Stimulated activated CD8-positive, alpha-beta memory T cell treated with anti-CD3 and anti-CD28 coated beads, Interleukin-2, amount 100 ng/mL, for 1 hour (primary cell): ENCODE measurements around the gene PSMC3IP.
A peak's percentile ranks its signal among the peaks of the same experiment; 100 is the strongest.

Experiments
- DNase-seq, 2 donors: peaks; one replicate each; pipeline ENCODE4 v3.0.0-alpha.2; 2020; ENCODE audit warnings: low read depth in 2 of 2

Gene PSMC3IP

GRCh38 chr17:42585353-42585752 is 7.8 kb upstream of the PSMC3IP start:
- DNase-seq = no peak

DNA sequence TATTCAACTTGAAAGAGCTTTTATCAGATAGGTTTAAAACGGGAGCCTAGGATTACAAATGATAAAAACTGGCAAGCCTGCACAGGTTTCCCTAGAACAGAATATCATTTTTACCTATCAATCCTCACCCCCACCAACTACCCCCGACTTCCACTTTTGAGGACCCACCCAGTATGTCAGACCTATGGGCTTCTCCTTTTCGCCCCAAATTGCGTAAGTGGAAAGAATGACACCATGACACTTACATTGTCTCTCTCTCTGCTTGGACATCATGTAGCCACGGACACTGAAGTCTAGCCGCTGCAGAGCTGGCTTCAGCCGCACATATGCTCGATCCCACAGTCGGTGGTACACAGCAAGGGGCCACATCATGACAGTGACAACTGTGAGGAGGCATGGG is 7.4 kb upstream of the PSMC3IP start:
- no peak for DNase-seq

DNA sequence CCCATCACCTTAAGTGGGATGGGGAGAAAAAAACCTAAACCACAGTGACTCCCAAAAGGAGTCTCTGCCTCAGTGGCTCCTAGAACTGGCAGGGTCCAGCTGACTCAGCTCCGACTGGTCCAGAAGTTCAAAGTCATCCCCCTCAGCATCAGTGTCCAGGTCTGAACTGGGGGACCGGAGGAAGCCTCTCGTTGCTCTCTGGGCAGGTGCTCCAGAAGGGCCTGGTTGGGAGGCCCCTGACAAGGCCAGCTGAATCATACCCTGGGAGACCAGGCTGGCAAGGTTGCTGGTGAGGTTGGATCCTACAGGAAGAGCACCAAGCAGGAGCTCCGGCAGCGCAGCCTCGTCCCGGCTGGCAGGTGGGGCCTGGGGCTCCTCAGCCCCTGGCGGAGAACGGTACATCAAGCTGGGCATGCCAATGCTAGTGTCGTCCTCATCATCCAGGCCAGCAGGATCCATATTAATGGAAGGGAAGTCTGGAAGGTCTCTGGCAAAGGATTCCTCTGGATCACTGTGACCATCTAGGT is 4.3 kb upstream of the PSMC3IP start:
- no peak for DNase-seq

GRCh38 chr17:42579794-42580551 is 2.4 kb upstream of the PSMC3IP start:
- no peak for DNase-seq

DNA sequence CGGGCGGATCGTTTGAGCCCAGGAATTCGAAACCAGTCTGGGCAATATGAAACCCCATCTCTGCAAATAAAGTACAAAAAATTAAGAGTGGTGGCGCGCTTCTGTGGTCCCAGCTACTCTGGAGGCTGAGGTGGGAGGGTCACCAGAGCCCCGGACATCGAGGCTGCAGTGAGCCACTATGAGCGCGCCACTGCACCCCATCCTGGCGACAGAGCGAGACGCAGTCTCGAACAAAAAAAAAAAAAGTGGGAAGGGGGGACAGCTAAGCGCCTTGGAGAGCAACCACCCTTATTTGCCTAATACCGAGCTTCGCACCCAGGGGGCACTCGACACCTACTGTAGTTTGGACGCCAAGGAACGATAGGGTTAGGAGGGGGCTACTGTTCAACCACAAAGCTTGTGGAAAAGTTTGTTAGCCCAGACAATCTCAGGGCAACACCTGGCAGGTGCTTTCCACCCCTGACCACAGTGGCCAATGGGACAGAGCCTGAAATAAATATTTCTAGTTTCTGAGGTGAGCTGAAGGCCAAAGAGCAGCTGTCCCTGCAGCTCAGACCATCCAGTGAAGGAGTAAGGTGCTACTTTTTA is 847 bp upstream of the PSMC3IP start:
- DNase-seq = peak in 1 of 2 donors; percentile 43

DNA sequence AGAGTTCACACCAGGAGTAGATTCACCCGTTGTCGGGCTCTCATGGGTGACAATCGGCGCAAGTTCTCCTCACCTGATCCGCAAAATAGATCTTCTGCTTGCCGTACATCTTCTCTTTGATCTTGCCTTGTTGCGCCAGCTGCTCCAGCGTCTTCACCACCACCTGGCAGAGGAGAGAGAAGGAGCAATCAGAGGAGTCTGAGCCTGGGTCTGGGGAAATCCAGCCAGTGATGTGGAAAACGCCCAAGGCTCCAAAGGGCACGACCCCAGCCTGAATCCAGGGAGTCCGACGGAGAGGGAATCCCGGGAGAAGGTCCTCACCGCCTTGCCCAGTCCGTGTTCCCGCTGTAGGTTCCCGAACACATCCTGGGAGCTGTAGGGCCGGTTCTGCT is 393 bp downstream of the PSMC3IP start:
- DNase-seq = no peak

- DNase-seq = no peak
These were observed 3.1 kb downstream of the PSMC3IP start for GRCh38 chr17:42574463-42574862.

DNA sequence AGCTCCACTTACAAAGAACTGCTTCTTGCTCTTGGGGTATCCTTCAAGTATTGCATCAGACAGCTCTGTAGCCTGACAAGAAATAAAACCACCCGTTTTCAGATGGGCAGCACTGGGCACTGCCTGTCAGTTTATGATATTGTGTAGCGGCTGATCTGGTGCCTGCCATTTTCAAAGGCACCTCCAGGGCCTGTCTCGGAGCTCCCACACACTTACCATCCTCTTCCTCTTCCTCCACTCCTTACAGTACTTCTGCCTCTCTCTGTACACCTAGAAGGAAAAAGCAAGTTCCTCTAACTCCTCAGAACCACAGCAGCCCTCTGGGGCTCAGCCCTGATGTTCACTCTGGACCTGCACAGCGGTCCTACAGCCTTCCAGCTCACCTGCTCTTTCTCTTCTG is 4.4 kb downstream of the PSMC3IP start:
- DNase-seq = no peak

- DNase-seq = no peak
These were observed 5.9 kb downstream of the PSMC3IP start for GRCh38 chr17:42571435-42572225.

GRCh38 chr17:42568341-42569111 is 9.0 kb downstream of the PSMC3IP start:
- DNase-seq = no peak

GRCh38 chr17:42566883-42567573 is 10.5 kb downstream of the PSMC3IP start, which contains the start of gene MLX:
Gene MLX, plus strand, starts transcription at chr17:42567100. Its CDS starts 25 bp downstream, at chr17:42567125.
- DNase-seq = peak; percentile 82 to 85

DNA sequence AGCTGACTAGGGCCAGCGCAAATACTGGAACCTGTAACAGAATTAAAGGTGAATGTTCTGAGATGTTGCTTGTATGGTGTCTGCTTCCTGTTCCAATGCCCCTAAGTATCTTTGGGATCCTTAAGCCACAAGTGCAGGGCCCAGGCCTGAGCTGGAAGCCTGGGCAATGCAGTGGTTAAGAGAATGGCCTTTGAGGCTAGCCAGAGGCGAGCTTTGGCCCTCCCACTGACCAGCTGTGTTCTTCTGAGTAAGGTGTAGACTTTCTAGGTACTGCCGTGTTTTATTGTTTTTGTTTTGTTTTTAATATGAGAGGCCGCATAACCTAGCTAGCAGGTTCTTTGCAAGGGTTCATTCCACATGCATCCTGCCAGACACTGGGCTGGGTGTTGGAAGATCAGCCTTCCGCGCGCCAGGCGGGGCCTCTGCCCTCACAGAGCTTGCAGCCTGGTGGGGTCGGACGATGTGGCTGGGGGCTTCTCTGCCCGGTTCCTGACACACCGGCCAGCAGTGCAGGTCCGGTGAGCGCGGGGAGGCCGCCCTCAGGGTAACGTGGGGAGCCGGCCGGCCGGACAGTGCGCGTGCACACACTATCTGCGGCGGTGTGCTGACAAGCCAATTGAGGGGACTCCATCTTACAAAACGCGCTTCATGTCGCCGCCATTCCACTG is 11.2 kb downstream of the PSMC3IP start:
- no peak for DNase-seq

DNA sequence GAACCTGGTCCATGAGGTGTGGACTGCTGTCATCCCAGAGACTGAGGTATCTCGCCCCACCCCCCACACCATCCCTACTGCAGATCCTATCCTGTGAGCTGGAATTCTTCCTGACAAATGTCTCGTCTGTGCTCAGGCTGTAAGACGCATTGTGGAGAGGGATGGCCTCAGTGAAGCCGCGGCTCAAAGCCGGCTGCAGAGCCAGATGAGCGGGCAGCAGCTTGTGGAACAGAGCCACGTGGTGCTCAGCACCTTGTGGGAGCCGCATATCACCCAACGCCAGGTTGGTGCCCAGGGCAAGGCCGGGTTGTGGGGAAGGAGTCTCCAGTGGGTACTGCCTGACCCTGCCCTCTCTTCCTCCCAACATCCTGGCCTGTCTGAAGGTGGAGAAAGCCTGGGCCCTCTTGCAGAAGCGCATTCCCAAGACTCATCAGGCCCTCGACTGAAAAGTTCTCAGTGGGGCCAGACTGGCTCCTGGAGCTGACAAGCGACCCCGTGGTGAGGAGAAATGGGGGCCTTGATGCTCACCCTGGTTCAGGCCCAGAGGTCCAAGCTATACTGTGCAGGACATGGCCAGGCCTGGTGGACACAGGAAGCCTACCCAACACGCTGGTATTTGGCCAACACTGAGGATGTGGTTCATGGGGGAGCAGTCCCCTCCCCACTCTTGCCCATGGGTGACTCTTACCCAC is 11.9 kb downstream of the PSMC3IP start:
- DNase-seq = no peak

DNA sequence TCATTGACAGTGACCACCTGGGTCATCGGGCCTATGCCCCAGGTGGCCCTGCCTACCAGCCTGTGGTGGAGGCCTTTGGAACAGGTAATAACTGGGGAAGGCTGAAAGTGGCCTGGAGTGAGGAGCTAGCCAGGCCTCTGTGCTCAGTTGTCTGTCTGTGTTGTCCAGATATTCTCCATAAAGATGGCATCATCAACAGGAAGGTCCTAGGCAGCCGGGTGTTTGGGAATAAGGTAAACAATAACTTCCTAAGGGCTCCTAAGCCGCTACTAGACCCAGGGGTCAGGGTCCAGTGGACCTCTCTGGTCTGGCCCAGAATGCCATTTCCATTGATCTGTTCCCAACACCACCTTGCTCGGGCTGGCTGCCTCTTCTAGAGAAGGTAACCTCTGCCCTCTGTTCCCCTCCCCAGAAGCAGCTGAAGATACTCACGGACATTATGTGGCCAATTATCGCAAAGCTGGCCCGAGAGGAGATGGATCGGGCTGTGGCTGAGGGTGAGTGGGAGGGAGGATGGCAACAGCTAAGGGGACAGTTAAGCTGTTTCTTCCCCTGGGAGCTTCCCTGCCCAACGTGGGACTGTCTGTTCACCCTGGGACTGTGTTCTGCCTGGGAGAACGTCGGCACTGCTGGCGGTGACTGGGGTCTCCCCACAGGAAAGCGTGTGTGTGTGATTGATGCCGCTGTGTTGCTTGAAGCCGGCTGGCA is 12.6 kb downstream of the PSMC3IP start:
- DNase-seq = no peak

DNA sequence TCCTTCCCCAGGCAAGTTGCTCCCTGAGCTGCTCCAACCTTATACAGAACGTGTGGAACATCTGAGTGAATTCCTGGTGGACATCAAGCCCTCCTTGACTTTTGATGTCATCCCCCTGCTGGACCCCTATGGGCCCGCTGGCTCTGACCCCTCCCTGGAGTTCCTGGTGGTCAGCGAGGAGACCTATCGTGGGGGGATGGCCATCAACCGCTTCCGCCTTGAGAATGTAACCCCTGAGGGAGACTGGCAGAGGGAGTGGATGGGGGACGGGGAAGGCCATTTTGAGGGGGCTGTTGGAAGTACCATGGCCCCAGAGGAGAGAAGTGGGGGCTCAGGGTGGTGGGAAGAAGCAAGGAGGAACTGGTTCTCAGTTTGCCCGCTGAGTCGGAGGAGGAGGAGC is 13.6 kb downstream of the PSMC3IP start:
- no peak for DNase-seq

DNA sequence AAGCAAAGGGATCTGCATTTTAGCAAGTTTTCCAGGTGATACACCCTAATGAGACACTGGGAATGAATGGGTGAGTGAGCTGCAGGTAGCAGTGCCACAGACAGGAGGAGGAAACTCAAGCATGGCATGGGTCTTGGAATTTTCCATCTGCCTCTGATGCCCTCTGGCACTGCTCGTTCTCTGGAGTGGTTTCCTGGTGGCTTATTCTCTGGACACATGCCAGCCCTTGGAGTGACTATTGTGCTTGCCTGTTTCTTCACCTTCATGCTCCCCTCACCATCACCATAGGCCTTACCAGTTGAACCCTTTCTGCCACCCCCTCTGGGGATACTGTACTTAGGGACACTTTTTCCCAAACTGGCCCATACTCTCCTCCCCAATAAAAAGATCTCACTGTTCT is 14.0 kb downstream of the PSMC3IP start:
- DNase-seq = no peak

DNA sequence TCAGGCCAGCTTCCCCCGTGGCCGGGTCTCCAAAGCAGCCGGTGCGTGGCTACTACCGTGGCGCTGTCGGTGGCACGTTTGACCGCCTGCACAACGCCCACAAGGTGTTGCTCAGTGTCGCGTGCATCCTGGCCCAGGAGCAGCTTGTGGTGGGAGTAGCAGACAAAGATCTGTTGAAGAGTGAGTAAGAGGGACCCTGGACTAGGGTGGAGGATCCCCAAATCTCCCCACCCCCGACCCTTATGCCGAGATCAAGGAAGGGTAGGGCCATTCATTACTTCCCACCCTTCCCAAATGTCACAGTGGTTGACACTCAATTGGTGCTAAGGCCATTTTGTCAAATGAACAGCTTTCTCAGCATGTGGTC is 14.4 kb downstream of the PSMC3IP start:
- DNase-seq = no peak

- DNase-seq = no peak
These were observed 15.0 kb downstream of the PSMC3IP start for GRCh38 chr17:42562388-42563142.
